Heart left ventricle (tissue), 16 donors: ENCODE results near the gene TEX30. TPM values are rescaled to one million over a fixed set of nuclear protein-coding genes. Genes with fewer than 3 reads are reported as not detected.

ENCODE experiments used
- ATAC-seq, 4 donors: fragments of 200-7000 bp; cut with Tn5 transposase; one replicate each; pipeline ENCODE4 v1.9.1; 2020 to 2022; ENCODE audit warnings: moderate library complexity in 4 of 4, mild to moderate bottlenecking in 3 of 4, moderate number of reproducible peaks in 1 of 4
- DNase-seq, 5 donors: peaks; one replicate each; pipeline ENCODE4 v3.0.0-alpha.2; 2020
- H3K27ac ChIP-seq, 12 donors: fragments of 200-600 bp; sonication (generic) in 4 of 12; one replicate each; pipeline versions ENCODE4 v1.5.0 to v1.8.0; 2016 to 2022; ENCODE audit warnings: mild to moderate bottlenecking in 2 of 12
- H3K27me3 ChIP-seq, 9 donors: fragments of 200-600 bp; sonication (generic) in 2 of 9; one replicate each; pipeline versions ENCODE4 v1.5.1 to v1.8.0; 2016 to 2022; ENCODE audit warnings: mild to moderate bottlenecking in 3 of 9
- H3K36me3 ChIP-seq, 9 donors: fragments of 200-600 bp; sonication (generic) in 2 of 9; one replicate each; pipeline versions ENCODE4 v1.5.0 to v1.8.0; 2018 to 2022; ENCODE audit warnings: mild to moderate bottlenecking in 2 of 9
- H3K4me1 ChIP-seq, 12 donors: fragments of 200-600 bp; sonication (generic) in 4 of 12; one replicate each; pipeline versions ENCODE4 v1.5.0 to v1.8.0; 2016 to 2022; ENCODE audit warnings: mild to moderate bottlenecking in 3 of 12
- H3K4me3 ChIP-seq, 12 donors: fragments of 200-600 bp; sonication (generic) in 4 of 12; one replicate each; pipeline versions ENCODE4 v1.5.0 to v1.8.0; 2017 to 2022; ENCODE audit warnings: mild to moderate bottlenecking in 9 of 12, moderate library complexity in 4 of 12
- H3K9me3 ChIP-seq, 12 donors: fragments of 200-600 bp; sonication (generic) in 4 of 12; one replicate each; pipeline versions ENCODE4 v1.5.0 to v1.8.0; 2016 to 2022; ENCODE audit warnings: mild to moderate bottlenecking in 1 of 12
- CTCF ChIP-seq, 12 donors: fragments of 200-600 bp; sonication (generic) in 4 of 12; IDR thresholded peaks; one replicate each; pipeline versions ENCODE4 v1.5.0 to v1.8.0; 2018 to 2022; ENCODE audit warnings: antibody characterized with exemption in 12 of 12, mild to moderate bottlenecking in 5 of 12
- POLR2A ChIP-seq, 2 donors: fragments of 450-650 bp; IDR thresholded peaks; one replicate each; pipeline ENCODE4 v1.6.1; 2017; ENCODE audit warnings: antibody characterized with exemption in 2 of 2, mild to moderate bottlenecking in 2 of 2, moderate library complexity in 2 of 2
- WGBS, 4 donors: extraction: QIAGEN DNeasy Blood & Tissue Kit in 2 of 4; methylation state at CpG; one replicate each; pipeline versions ENCODE4 v1.1.5 to v1.1.7; 2013 to 2018; 5-methylcytosine and 5-hydroxymethylcytosine counted together
- intact Hi-C, 10 donors: fragments of 100-400 bp; cut with DNase I; formaldehyde crosslinking; loops; one replicate each; pipeline versions ENCODE4 v1.11.1 to v1.14.2; 2022
- long read RNA-seq, 3 donors: library from polyadenylated mRNA; unstranded; transcript quantifications; one replicate each; pipeline ENCODE4 v2.0.0, GENCODE V29; 2020 to 2021
- polyA plus RNA-seq, 2 donors: library from polyadenylated mRNA; stranded (reverse); fragments of 200-250 nt; gene quantifications; one replicate each; pipeline ENCODE4 v1.2.3, GENCODE V29; 2013
- total RNA-seq, 9 donors: library from RNA; depleted of rRNA in 2 of 9; stranded (reverse); fragments of >200 nt in 2 of 9; fragmentation: NEBNext Ultra II Directional in 3 of 9; extraction: Animal tissue kit (Norgen Biotek cat#: 25700) in 3 of 9; gene quantifications; one replicate each; pipeline versions ENCODE4 v1.1.0 to v1.2.4, GENCODE V29; 2016 to 2023
- donor health status: ischemic (EF 13 %, LVEDD 7.1; RV severe dilation, severe dysfunction).
- donor health status: healthy with polysubstance abuse.
- donor health status: DM: no; HTN: yes; CAD: no.
- donor health status: DM: no; HTN: no; CAD: no.
- donor health status: ischemic (EF 25% LVEDD 6.9; RV normal size, moderate dysfunction).
- donor health status: ischemic (EF 25% LVEDD 5.7; RV mildly dilated, moderate dysfunction).
- donor health status: healthy.
- donor health status: DM: yes; HTN: yes; CAD: no.
- donor health status: ischemic (EF 35%, LVEDD 5.7; RV mildly dilated, moderate dysfunction).
- donor health status: nonischemic (EF 11% LVEDD 7.7; RV severe dilation, severe dysfunction).
- donor health status: DM: yes; HTN: yes; CAD: no.
- donor health status: PGD.
- donor health status: ischemic (EF 29% LVEDD 5.4; RV normal size, mild dysfunction).
- donor health status: nonischemic (EF 23%, LVEDD 6.1; RV moderate dilation, normal function).

Gene TEX30
- total RNA-seq (10 to 100 TPM in 4 of 9 donors, 1 to 10 TPM in 5; 6.0 to 13.7 (median 9.8) TPM), polyA plus RNA-seq (10 to 100 TPM; 10.2 to 12.8 TPM)
- long read RNA-seq, donor 1, transcript TEX30-206 (6 exons, 1,165 nt), result major isoform, 10 of 14 reads
- long read RNA-seq, donor 1, partial matches to known transcripts, result 2 of 14 reads
- long read RNA-seq, donor 1, other reads (novel, unspliced or antisense), result 1 of 14 reads
- long read RNA-seq, donor 2, transcript TEX30-202 (5 exons, 1,038 nt), result minor isoform, 5 of 20 reads
- long read RNA-seq, donor 2, transcript TEX30-206 (6 exons, 1,165 nt), result major isoform, 11 of 20 reads
- long read RNA-seq, donor 2, partial matches to known transcripts, result 0 of 20 reads
- long read RNA-seq, donor 2, other reads (novel, unspliced or antisense), result 3 of 20 reads
- long read RNA-seq, donor 3, transcript TEX30-206 (6 exons, 1,165 nt), result major isoform, 7 of 12 reads
- long read RNA-seq, donor 3, partial matches to known transcripts, result 1 of 12 reads
- long read RNA-seq, donor 3, other reads (novel, unspliced or antisense), result 2 of 12 reads

- peak; percentile 85 to 94 (median 88) for DNase-seq
- ATAC-seq, result peak; percentile 94 to 100 (median 100)
- TF ChIP-seq POLR2A (IDR thresholded peaks at IDR 0.05) (peak in 1 of 2 donors; percentile 90), CTCF (IDR thresholded peaks at IDR 0.05) (peak in 2 of 12 donors; percentile 16 to 17)
- Histone ChIP-seq H3K27ac (peak within 1 kb of the TSS; percentile 45 to 90 (median 82)), H3K27me3 (no peaks in the 10 kb centered on the region), H3K4me3 (peak within 1 kb of the TSS; percentile 51 to 87 (median 81)), H3K36me3 (no peaks in the 10 kb centered on the region), H3K9me3 (no peaks in the 10 kb centered on the region), H3K4me1 (peaks cover 0 to 23% (median 7%) of the 10 kb centered on the region in 12 donors)
- 1 to 4% (median 2%) methylated on average over 18 to 85 of the region's 85 CpGs for WGBS, 4 donors
- intact Hi-C loops, result loop anchor here in 4 of 10 donors (2.0 to 10.0 kb wide), 5 partner anchors 25 to 189 kb away; partner anchors contain the start of genes TPP2 (in 2 of the 4), BIVM (in 1 of the 4) and POGLUT2 (in 1 of the 4)
Measured at GRCh38 chr13:102773441-102774213, at the start of gene TEX30. Gene TEX30 (minus strand): TSS chr13:102773786. CDS start chr13:102770026, 3,760 bp downstream.

- no peaks in the 10 kb centered on the region for H3K27me3 ChIP-seq
- no peak for DNase-seq
- intact Hi-C loops, result no loop called here
- H3K4me3 ChIP-seq, result no peak overlapping the region
- H3K27ac ChIP-seq, result no peak overlapping the region
- peaks cover 0 to under 1% (median 0%) of the 10 kb centered on the region in 12 donors for H3K9me3 ChIP-seq
- no peak for ATAC-seq
- TF ChIP-seq POLR2A (IDR thresholded peaks at IDR 0.05) (no peak), CTCF (IDR thresholded peaks at IDR 0.05) (no peak)
- H3K36me3 ChIP-seq, result peaks cover 0 to 75% (median 49%) of the 10 kb centered on the region in 9 donors
- H3K4me1 ChIP-seq, result peaks cover 0 to 20% (median 7%) of the 10 kb centered on the region in 12 donors
Measured at GRCh38 chr13:102817907-102818306, 44.3 kb upstream of the TEX30 start.

GRCh38 chr13:102817241-102817640, 43.7 kb upstream of the TEX30 start:
- DNase-seq (no peak), ATAC-seq (no peak)
- WGBS, 4 donors, result 63 to 74% (median 72%) methylated on average over 1 of the region's 1 CpG
- Histone ChIP-seq H3K4me3 (no peak overlapping the region), H3K9me3 (no peaks in the 10 kb centered on the region), H3K4me1 (peaks cover 0 to 26% (median 10%) of the 10 kb centered on the region in 12 donors), H3K27me3 (no peaks in the 10 kb centered on the region), H3K36me3 (peaks cover 0 to 69% (median 42%) of the 10 kb centered on the region in 9 donors), H3K27ac (no peak overlapping the region)
- TF ChIP-seq CTCF (IDR thresholded peaks at IDR 0.05) (no peak), POLR2A (IDR thresholded peaks at IDR 0.05) (no peak)
- intact Hi-C loops, result no loop called here
